Stimulated activated CD8-positive, alpha-beta memory T cell treated with anti-CD3 and anti-CD28 coated beads, Interleukin-4, amount 100 ng/mL, for 48 hours (primary cell): Measurements from ENCODE around the gene GAPVD1.
"Not testable (repeated sequence)": the region's sequence is repeated elsewhere in the genome, so short reads cannot be mapped to it uniquely, and the experiment has no call there.

Source experiments
- DNase-seq: peaks from one replicate; pipeline ENCODE4 v3.0.0-alpha.2; 2020

The GAPVD1 gene

DNA sequence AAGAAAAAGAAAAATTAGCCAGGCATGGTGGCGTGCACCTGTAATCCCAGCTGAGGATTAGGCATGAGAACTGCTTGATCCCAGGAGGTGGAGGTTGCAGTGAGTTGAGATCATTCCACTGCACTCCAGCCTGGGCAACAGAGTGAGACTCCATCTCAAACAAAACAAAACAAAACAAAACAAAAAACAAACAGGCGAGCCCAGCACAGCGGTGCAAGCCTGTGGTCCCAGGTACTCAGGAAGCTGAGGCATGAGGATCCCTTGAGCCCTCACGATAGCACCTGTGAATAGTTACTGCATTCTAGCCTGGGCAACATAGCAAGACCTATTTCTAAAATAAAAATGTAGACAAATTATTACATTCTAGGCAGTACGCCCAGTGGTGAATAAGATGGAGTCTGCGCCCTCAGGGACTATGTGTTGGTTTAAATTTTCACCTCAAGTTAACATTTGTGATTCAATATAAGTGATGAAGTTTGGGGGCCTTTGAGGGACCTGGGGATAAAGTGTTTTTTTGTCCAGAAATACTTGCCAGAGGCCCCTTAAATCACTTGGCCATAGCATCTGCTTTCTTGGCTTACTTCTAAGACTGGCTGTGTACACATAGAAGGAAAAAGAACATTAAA is 3.4 kb upstream of the GAPVD1 start:
- DNase-seq: no peak

DNA sequence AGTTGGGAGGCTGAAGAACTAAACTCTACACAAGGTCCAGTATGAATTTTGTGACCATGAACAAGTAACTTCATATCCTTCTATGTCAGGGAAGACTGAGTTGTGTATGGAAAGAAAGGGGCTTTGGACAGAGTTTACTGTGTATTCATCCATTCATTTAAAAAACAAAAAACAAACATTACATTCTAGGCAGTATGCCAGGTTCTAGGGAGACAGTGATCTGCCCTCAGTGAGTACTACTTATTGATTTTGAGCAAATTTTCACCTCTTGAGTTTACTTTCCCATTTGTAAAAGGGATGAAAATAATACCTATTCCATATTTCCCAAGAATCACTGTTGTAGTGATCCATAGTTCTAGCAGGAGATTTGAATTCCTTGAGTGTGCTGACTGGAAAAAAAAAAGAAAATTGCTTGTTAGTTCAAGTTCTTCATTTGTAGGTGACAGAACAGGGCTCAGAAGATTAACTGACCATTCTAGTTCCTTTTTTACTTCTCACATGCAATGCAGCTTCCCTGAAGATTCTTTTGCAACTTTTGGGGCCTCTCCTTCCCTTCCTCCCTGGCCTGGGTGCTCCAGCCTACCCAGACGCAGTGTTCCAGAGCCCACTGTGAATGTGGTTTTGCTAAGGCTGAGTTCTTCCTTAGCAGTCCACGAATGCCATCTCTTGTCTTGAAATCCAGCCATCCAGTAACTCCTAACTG is 2.6 kb upstream of the GAPVD1 start:
- no peak for DNase-seq

DNA sequence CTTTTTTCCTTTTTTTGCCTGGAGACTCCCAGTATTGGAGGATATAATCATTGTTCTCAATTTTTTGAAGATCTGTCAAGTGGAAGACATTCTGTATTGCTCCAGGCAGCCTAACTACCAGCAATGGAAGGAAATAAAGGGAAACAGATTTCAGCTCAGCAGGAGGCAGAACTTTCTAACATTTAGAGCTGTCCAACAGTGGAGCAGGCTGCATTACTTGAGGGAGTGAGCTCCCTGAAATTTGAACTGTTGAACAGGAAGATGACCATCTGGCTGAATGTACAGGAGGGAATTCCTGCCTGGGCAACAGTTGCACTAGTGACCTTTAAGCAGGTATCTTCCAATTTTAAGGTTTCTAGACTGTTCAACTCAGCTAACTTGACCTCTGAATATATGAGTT is 1.1 kb upstream of the GAPVD1 start:
- DNase-seq: no peak

DNA sequence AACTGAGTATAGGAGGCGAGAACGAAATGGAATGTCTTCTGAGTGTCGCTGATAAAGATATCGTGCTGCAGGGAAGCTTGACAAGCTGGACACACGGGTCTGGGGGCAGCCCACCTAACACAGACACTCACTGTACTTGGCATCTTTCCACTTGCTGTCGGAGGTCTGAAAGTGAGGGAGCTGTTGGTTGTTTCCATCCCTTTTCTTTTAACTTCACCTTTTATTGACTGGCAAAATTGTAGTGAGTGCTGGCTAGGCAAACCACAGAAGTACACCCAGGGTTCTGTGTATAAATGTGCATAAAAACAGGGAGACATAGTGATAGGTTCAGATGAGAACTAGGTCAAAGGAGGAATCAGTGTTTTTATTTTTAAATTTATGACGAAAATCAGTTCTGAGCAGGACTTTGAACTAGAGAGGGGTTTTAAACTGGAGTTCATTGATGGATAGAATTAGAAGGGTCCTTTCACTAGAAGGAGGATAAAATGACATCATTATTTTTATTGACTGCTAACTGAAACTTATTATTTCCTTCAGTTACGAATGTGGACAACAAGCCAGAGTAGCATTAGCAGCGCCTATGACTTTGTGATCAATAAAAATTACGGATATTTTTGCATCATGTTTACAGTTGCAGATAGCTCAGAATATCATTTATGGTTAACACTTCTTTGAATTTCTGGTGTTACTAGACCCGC is 817 bp downstream of the GAPVD1 start:
- DNase-seq: no peak

DNA sequence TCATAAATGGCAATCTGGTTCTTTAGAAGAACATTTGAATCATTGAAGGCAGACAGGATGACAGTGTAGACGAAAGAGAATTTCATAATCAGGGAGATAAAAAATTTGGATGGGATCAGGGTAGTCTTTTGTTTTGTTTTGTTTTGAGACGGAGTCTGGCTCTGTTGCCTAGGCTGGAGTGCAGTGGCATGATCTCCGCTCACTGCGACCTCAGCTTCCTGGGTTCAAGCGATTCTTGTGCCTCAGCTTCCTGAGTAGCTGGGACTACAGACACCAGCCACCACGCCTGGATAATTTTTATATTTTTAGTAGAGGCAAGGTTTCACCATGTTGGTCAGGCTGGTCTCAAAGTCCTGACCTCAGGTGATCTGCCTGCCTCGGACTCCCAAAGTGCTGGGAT is 2.4 kb downstream of the GAPVD1 start:
- not testable (repeated sequence) for DNase-seq

DNA sequence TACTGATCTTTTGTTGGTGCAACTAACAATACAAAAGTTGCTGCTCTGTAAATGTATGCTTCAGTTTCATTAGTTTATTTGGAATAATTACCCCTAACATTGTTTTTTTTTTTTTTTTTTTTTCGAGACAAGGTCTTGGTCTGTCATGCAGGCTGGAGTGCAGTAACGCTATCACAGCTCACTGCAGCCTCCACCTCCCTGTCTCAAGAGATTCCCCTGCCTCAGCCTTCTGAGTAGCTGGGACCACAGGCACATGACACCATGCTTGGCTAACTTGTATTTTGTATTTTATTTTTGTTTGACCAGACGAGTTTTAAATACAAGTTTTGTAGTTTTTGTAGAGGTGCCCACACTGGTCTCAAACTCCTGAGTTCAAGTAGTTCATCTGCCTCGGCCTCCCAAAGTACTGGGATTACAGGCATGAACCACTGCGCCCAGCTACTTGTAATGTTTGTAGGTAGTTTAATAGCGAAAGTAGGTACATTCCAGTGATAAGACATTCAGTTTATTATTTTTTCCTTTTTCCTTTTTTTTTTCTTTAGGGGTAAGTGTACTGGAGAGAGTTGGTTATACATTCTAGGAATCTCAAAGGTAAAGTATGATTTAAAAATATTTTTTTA is 6.9 kb downstream of the GAPVD1 start:
- DNase-seq: no peak

DNA sequence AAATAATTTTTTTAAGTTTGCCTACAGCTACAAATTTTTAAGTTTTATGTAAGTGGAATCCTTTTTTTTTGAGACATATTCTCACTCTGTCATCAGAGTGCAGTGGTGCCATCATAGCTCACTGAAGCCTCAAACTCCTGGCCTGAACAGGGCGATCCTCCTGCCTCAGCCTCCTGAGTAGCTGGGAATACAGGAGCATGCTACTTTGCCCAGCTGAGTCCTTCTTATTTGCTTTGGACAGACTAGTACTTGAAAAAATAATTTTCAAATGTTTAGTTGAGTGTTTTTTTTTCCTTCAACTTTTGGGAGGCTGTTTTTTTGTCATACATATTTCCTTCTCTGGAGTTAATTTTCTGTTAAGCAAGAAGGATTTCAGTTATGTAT is 7.4 kb downstream of the GAPVD1 start:
- DNase-seq: no peak

DNA sequence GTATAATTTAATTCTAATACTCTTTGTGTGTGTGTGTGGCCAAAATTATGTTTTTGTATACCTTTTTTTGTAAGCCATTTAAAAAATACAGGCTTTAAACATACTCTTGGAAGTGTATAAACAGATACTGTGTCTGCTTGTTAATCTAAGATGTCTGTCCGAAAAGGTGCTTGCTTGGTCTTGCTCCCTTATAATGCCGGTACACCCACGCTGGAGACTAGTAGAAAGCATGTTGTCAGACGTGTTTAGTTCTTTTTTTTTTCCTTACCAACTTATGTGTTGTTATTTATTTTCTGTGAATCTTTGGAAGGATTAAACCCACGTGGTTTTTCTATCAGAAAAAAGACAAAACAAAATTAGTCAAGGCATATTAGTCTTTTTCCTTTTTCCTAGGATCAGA is 9.5 kb downstream of the GAPVD1 start:
- DNase-seq: no peak

DNA sequence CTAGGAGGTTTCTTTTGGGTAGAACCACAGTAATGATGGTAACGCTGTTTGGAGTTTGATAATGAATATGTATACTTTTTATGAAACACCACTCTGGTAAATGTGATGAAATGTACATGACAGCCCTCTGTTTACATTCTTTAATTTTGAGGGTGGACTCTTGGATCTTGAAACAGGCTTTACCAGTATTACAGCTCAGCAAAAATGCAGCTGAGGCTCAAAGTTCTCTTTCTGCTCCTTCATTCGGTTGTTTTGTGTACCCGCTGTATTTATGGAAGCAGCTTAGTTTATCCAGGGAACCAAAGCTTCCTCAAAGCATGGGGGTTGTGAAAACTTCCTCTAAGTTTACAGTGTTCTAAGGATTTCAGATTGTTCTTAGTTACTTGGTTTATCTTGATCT is 11.1 kb downstream of the GAPVD1 start:
- DNase-seq: no peak

DNA sequence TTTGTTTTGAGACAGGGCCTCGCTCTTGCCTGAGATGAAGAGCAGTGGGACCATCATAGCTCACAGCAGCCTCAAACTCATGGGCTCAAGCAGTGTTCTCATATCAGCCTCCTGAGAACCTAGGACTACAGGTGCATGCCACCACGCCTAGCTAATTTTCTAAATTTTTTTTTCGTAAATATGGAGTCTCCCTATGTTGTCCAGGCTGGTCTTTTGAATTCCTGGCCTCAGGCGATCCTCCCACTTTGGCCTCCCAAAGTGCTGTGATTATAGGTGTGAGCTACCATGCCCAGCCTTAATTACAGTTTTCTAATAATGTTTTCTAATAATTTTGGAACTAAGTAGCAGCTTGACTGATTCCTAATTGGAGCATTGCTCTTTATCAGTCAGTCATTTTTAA is 15.1 kb downstream of the GAPVD1 start:
- DNase-seq: no peak

DNA sequence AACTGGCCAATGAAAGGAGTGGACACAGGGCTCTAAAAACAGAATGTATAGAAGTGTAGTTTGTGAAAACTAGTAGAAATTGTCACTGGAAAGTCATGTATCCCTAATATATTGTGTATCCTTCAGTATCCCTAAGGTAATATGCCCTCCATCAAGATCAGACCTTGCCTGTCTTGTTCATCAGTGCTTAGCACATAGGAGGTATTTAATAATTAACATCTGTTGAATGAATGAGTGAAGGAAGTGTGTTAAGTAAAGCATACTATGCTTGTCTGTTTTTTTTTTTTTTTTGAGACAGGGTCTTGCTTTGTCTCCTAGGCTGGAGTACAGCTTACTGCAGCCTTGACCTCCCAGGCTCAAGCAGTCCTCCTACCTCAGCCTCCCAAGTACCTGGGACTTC is 15.8 kb downstream of the GAPVD1 start:
- no peak for DNase-seq

DNA sequence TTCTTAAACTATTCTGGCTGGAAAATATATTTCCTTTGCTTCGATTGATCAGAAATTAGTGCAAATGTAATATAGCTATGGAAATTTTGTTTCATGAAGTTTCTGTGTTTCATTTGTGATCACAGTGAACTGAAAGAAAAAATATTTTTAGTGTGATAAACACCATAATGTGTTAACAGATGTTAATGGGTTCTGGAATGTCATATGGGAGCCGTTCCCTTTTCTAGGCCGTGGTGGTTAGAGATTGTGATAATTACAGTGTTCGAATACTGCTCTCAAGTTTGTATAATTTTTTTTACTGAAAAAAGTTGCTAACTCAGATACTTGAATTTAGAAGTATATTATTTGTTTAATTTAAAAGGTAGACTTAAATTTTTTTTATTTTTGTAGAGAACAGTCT is 19.3 kb downstream of the GAPVD1 start:
- DNase-seq: no peak

DNA sequence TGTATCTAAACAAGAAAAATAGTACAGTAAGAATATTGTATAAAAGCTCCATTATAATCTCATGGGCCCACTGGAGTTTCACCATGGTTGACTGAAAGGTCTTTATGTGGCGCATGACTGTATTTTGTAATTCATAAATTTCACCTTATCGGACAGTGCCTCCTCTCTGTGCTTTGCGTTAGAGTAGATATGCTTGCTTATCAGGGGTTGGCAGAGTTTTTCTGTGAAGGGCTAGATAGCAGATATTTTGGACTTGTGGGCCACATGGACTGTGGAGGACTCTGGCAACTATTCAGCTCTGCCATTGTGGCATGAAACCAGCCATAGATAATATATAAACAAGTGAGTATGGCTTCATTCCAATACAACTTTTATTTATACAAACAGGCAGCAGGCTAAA is 23.2 kb downstream of the GAPVD1 start:
- no peak for DNase-seq

DNA sequence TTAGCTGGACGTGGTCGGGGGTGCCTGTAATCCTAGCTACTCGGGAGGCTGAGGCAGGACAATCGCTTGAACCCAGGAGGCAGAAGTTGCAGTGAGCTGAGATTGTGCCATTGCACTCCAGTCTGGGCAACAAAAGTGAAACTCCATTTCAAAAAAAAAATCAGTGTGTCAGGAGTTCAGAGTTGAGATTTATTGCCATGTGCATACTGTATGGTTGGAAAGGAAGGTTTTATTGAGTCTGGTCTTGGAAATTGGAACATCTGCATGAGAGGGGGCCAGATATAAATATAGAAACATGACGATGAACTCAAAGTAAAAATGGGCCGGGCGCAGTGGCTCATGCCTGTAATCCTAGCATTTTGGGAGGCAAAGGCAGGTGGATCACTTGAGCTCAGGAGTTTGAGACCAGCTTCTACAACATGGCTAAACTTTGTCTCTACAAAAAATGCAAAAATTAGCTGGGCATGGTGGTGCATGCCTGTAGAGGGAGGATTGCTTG is 25.4 kb downstream of the GAPVD1 start:
- not testable (repeated sequence) for DNase-seq

DNA sequence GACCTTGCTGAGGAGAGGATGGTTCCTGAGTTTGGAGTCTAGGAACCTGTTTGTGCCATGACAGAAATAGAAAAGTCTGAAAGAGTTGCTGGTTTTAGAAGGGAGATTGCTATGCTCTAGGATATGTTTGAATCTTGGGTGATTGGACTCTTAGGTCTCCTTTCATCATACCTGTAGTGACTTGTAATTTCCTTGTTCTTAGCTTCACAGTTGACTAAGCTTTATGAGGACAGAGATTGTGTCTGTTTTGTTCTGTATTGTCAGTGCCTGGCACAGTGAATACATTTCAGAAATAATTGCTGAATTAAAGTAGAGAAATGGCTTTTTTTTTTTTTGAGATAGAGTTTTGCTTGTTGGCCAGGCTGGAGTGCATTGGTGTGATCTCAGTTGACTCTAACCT is 31.5 kb downstream of the GAPVD1 start:
- DNase-seq: no peak

DNA sequence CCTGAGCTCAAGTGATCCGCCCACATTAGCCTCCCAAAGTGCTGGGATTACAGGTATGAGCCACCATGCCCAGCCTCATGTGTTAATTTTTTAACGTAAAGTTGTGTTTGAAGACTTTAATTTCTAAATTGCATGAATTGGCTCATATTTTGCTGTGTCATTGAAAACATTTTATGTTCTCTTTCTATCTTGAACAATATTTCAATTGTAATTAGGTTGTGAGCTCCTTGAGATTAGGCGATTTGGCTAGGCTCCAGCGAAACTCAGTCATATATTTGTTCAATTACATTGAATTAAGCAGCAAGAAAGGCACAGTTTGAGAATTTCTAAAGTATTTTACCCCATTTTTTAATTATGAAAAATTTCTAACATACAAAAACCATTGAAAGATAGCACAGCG is 34.0 kb downstream of the GAPVD1 start:
- DNase-seq: no peak

DNA sequence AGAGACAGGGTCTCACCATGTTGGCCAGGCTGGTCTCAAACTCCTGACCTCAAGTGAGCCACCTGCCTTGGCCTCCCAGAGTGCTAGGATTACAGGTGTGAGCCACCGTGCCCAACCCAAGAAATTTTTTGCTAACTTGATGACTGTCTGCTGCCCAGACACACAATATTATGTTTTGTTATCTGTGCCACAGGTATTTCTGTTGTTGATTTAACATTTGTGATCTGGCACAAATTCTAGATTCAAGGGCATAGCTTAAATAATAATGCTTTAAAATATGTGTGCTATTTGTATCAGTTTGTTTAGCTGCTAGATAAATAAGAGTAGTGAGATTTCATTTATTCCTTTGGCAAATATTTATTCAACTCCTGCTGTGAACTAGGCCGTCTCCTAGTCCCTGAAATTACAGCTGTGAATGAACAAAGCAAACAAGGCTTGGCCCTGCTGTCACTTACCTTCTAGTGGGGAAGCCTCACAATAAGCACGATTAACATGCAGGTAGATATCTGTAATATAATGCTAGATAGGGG is 35.3 kb downstream of the GAPVD1 start:
- no peak for DNase-seq

DNA sequence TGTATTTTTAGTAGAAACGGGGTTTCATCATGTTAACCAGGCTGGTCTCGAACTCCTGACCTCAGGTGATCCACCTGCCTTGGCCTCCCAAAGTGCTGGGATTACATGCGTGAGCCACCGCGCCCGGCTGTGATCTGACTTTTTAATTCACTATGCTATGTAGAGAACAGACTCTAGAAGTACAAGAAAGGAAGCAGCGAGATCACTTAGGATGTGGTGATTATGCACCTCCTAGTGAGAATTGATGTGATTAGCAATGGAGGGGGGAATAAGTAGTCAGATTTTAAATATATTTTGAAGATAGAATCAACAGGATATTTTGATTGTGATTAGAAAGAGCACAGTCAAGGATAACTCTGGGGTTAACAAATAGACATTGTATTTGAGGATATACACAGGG is 36.3 kb downstream of the GAPVD1 start:
- DNase-seq: no peak

DNA sequence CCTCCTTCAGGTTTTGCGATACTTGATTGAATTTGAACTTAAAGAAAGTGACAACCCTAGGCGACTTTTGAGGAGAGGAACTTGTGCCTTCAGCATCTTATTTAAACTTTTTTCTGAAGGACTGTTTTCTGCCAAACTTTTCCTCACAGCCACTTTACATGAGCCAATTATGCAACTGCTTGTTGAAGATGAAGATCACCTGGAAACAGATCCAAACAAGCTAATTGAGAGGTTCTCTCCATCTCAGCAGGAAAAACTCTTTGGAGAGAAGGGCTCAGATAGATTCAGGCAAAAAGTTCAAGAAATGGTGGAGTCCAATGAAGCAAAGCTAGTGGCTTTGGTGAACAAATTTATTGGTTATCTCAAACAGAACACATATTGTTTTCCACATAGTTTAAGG is 40.6 kb downstream of the GAPVD1 start:
- DNase-seq: no peak

DNA sequence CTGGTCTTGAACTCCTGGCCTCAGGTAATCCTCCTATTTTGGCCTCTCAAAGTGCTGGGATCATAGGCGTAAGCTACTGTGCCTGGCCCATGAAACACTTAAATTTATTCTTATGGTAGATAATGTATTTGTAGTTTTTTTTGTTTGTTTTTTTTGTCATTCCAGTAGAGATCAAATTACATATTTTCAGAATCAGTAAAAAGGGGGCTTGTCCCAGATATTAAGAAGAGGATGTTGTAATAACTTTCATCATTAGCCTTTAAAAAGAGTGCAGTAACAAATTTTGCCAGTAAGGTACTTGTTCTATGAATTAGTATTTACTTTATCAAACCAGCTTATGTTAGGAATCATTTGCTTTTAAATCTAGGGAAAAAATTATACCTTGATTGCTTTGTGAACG is 42.6 kb downstream of the GAPVD1 start:
- no peak for DNase-seq

DNA sequence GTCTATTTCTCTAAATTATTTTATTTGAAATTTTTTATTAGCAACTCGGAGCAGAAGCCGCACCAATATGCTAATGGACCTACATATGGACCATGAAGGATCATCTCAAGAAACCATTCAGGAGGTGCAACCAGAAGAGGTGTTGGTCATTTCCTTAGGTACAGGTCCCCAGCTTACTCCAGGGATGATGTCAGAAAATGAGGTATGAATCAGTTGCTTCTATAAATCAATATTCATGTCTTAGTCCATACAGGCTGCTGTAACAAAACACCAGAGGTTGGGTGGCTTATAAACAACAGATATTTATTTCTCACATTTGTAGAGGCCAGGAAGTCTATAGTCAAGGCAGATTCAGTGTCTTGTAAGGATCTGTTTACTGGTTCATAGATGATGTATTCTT is 50.8 kb downstream of the GAPVD1 start:
- DNase-seq: no peak

DNA sequence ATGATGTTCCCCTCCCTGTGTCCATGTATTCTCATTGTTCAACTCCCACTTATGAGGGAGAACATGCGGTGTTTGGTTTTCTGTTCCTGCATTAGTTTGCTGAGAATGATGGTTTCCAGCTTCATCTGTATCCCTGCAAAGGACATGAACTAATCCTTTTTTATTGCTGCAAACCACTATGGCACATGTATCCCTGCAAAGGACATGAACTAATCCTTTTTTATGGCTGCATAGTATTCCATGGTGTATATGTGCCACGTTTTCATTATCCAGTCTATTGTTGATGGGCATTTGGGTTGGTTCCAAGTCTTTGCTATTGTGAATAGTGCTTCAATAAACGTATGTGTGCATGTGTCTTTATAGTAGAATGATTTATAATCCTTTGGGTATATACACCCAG is 54.7 kb downstream of the GAPVD1 start:
- DNase-seq: not testable (repeated sequence)

DNA sequence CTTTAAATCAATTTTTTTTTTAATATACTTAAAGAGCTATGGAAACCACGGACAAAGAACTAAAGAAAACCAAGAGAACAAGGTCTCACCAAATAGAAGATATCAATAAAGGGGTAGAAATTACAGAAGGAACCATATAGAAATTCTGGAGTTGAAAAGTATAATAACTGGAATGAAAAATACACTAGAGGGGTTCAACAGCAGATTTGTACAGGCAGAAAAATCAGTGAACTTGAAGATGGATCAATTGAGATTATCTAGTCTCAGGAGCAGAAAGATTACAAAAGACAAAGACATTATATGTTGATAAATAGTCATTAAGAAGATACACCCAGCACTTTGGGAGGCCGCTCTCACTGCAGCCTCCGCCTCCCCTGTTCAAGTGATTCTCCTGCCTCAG is 56.1 kb downstream of the GAPVD1 start:
- DNase-seq: no peak

DNA sequence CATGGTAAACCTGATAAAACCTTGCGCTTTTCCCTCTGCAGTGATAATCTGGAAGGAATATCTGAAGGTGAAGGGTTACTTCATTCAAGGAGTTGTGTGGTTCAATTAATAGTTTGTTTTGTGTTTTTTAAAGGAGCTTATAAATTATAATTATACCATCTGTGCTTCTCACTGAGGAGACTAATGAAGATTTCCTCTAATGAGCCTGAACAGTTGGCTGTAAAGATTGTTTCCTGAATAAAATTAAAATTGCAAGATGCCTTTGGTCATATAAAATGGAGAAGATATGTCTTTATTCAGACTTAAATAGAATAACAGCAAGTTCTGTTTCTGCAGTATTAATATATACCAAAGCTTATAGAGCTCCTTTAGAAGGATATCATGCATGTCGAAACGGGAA is 59.9 kb downstream of the GAPVD1 start:
- no peak for DNase-seq
